HCT116 (cell line): Measurements from ENCODE around the gene POMT2. TPM values are rescaled to one million over a fixed set of nuclear protein-coding genes. Genes with fewer than 3 reads are reported as not detected.
"Not testable (repeated sequence)": the region's sequence is repeated elsewhere in the genome, so short reads cannot be mapped to it uniquely, and the experiment has no call there.

Experiments
- ATAC-seq: fragments of 200-7000 bp; cut with Tn5 transposase; 2 replicates; pipeline ENCODE4 v1.9.1; 2020; ENCODE audit warnings: mild to moderate bottlenecking, moderate library complexity
- BruUV-seq: library from RNA; stranded (reverse); fragments of 400-500 nt; replicated peaks from 2 replicates; lab custom pipeline; 2021; lab: Mats Ljungman, UMichigan
- CTCF ChIA-PET: fragments of 300-600 bp; sonication (Branson Sonifier 250); formaldehyde crosslinking; loops from one replicate; lab custom pipeline; 2021; ENCODE audit warnings: antibody characterized with exemption; lab: Charles Lee
- POLR2A ChIA-PET: fragments of 300-600, 350-600 bp; sonication (Branson Sonifier 250); formaldehyde crosslinking; loops from one replicate; lab custom pipeline; 2021; ENCODE audit warnings: antibody characterized with exemption; lab: Charles Lee
- RAD21 ChIA-PET, 2 experiments: fragments of 300-600 bp; sonication (Branson Sonifier 250); formaldehyde crosslinking; loops; one replicate each; lab custom pipeline; 2023; ENCODE audit warnings: low total read pairs in 2 of 2; ENCODE audit not compliant: uncharacterized antibody in 2 of 2, unreplicated experiment in 2 of 2, low non-redundant PET in 1 of 2; lab: Charles Lee
- DNase-seq: peaks from one replicate; pipeline ENCODE4 v3.0.0-alpha.2; 2010; ENCODE audit warnings: low read depth, low spot score
- H2AFZ ChIP-seq: fragments of 200-600 bp; shearing (Covaris generic), sonication (generic); 2 replicates; pipeline ENCODE4 v1.6.1; 2017; ENCODE audit warnings: low read depth, mixed run types, mixed read lengths, antibody characterized with exemption, low read length; ENCODE audit not compliant: poor library complexity, severe bottlenecking
- H3K27ac ChIP-seq: 2 replicates; pipeline ENCODE4 v1.5.1; 2012; ENCODE audit warnings: low read depth, low read length
- H3K27me3 ChIP-seq: fragments of 200-600 bp; sonication (generic); 2 replicates; pipeline ENCODE4 v1.6.1; 2016; ENCODE audit warnings: mixed run types, low read length, mixed read lengths; ENCODE audit not compliant: insufficient read depth
- H3K36me3 ChIP-seq, 2 experiments: fragments of 200-500 bp in 1 of 2; fragments of 200-600 bp in 1 of 2; sonication (Bioruptor generic) in 1 of 2; sonication (generic) in 1 of 2; 2 replicates each; pipeline versions ENCODE4 v1.5.1 to v1.6.1; 2014 to 2016; ENCODE audit warnings: low read length in 2 of 2, inconsistent platforms in 1 of 2, mixed read lengths in 1 of 2, mixed run types in 1 of 2; ENCODE audit not compliant: insufficient read depth in 2 of 2, control insufficient read depth in 1 of 2
- H3K4me1 ChIP-seq, 2 experiments: fragments of 200-600 bp in 1 of 2; sonication (generic) in 1 of 2; 2 replicates each; pipeline versions ENCODE4 v1.5.1 to v1.6.1; 2012 to 2017; ENCODE audit warnings: low read length in 2 of 2, inconsistent platforms in 1 of 2, mild to moderate bottlenecking in 1 of 2, mixed read lengths in 1 of 2, mixed run types in 1 of 2, moderate library complexity in 1 of 2; ENCODE audit not compliant: insufficient read depth in 2 of 2, control insufficient read depth in 1 of 2
- H3K4me2 ChIP-seq: fragments of 200-600 bp; sonication (generic); 2 replicates; pipeline ENCODE4 v1.6.1; 2017; ENCODE audit warnings: mixed run types, low read length, mixed read lengths
- H3K4me3 ChIP-seq, 2 experiments: fragments of 200-600 bp in 1 of 2; sonication (generic) in 1 of 2; replicated peaks in 1 of 2; 2 replicates each; pipeline ENCODE4 v1.5.1; 2011 to 2016; ENCODE audit warnings: low read length in 2 of 2, control low read depth in 1 of 2, low read depth in 1 of 2, mild to moderate bottlenecking in 1 of 2, mixed read lengths in 1 of 2, mixed run types in 1 of 2
- H3K79me2 ChIP-seq: fragments of 200-600 bp; sonication (generic); 2 replicates; pipeline ENCODE4 v1.6.1; 2017; ENCODE audit warnings: mild to moderate bottlenecking, mixed run types, low read length, moderate library complexity, mixed read lengths; ENCODE audit not compliant: insufficient read depth
- H3K9ac ChIP-seq: fragments of 200-600 bp; sonication (generic); 2 replicates; pipeline ENCODE4 v1.6.1; 2016; ENCODE audit warnings: low read length, mixed read lengths
- H3K9me2 ChIP-seq: fragments of 200-600 bp; sonication (generic), shearing (Covaris generic); 2 replicates; pipeline ENCODE4 v1.6.1; 2017; ENCODE audit warnings: mixed run types, mild to moderate bottlenecking, moderate library complexity; ENCODE audit not compliant: insufficient read depth
- H3K9me3 ChIP-seq, 2 experiments: fragments of 200-500 bp in 1 of 2; fragments of 200-600 bp in 1 of 2; sonication (Bioruptor generic) in 1 of 2; sonication (generic) in 1 of 2; 2 replicates each; pipeline ENCODE4 v1.6.1; 2014 to 2017; ENCODE audit warnings: low read length in 2 of 2, mixed read lengths in 2 of 2, inconsistent platforms in 1 of 2, low read depth in 1 of 2, mild to moderate bottlenecking in 1 of 2, mixed run types in 1 of 2, moderate library complexity in 1 of 2; ENCODE audit not compliant: control insufficient read depth in 1 of 2, insufficient read depth in 1 of 2
- H4K20me1 ChIP-seq: fragments of 200-600 bp; sonication (generic), shearing (Covaris generic); 2 replicates; pipeline ENCODE4 v1.6.1; 2017; ENCODE audit warnings: mixed run types, mild to moderate bottlenecking, moderate library complexity; ENCODE audit not compliant: insufficient read depth
- CBX3 ChIP-seq: IDR thresholded peaks from 2 replicates; pipeline ENCODE4 v1.6.1; 2012; ENCODE audit warnings: low read depth
- CEBPB ChIP-seq: IDR thresholded peaks from 2 replicates; pipeline ENCODE4 v1.6.1; 2012; ENCODE audit warnings: low read depth
- EGR1 ChIP-seq: IDR thresholded peaks from 2 replicates; pipeline ENCODE4 v1.6.1; 2012; ENCODE audit warnings: low read depth
- ELF1 ChIP-seq: IDR thresholded peaks from 2 replicates; pipeline ENCODE4 v1.6.1; 2012; ENCODE audit warnings: low read depth, borderline replicate concordance
- EZH2 ChIP-seq: fragments of 200-600 bp; sonication (generic); IDR thresholded peaks from 2 replicates; pipeline ENCODE4 v1.6.1; 2017; ENCODE audit warnings: antibody characterized with exemption, mixed run types
- EZH2phosphoT487 ChIP-seq: fragments of 200-600 bp; IDR thresholded peaks from 2 replicates; pipeline ENCODE4 v1.6.1; 2018; ENCODE audit warnings: antibody characterized with exemption, borderline replicate concordance
- FOSL1 ChIP-seq: IDR thresholded peaks from 2 replicates; pipeline ENCODE4 v1.6.1; 2012; ENCODE audit warnings: low read depth
- POLR2A ChIP-seq: IDR thresholded peaks from 2 replicates; pipeline ENCODE4 v1.7.0; 2011; ENCODE audit warnings: borderline replicate concordance; ENCODE audit not compliant: insufficient read depth, insufficient read length; ENCODE audit errors: extremely low read depth
- RAD21 ChIP-seq: IDR thresholded peaks from 2 replicates; pipeline ENCODE4 v1.6.1; 2012; ENCODE audit warnings: low read depth, mild to moderate bottlenecking
- SP1 ChIP-seq: IDR thresholded peaks from 2 replicates; pipeline ENCODE4 v1.6.1; 2012; ENCODE audit warnings: low read depth
- SRF ChIP-seq: IDR thresholded peaks from 2 replicates; pipeline ENCODE4 v1.6.1; 2012; ENCODE audit warnings: low read depth
- TCF7L2 ChIP-seq: IDR thresholded peaks from 2 replicates; pipeline ENCODE4 v1.7.0; 2011; ENCODE audit warnings: borderline replicate concordance, inconsistent platforms; ENCODE audit not compliant: insufficient read depth, insufficient read length; ENCODE audit errors: extremely low read depth
- YY1 ChIP-seq: IDR thresholded peaks from 2 replicates; pipeline ENCODE4 v1.6.1; 2011; ENCODE audit warnings: low read length, low read depth, moderate library complexity, mild to moderate bottlenecking; ENCODE audit not compliant: insufficient replicate concordance; ENCODE audit errors: extremely low read depth
- ZFX ChIP-seq: fragments of 450-650 bp; IDR thresholded peaks from 2 replicates; pipeline ENCODE4 v1.6.1; 2017
- ZNF274 ChIP-seq: fragments of 200-500 bp; sonication (Bioruptor generic); IDR thresholded peaks from 2 replicates; pipeline ENCODE4 v1.6.1; 2014; ENCODE audit warnings: mild to moderate bottlenecking, low read depth, low read length, inconsistent platforms
- intact Hi-C: fragments of 100-400 bp; cut with micrococcal nuclease; formaldehyde crosslinking; loops from 2 replicates; pipeline ENCODE4 v1.10.0; 2022
- total RNA-seq: library from RNA; stranded (reverse); gene quantifications from one replicate; pipeline ENCODE4 v1.2.1, GENCODE V29; 2021; ENCODE audit not compliant: unreplicated experiment
- TF ChIP-seq, protein P1 (sequence below): IDR thresholded peaks from 2 replicates; pipeline ENCODE4 v1.6.1; 2012
- TF ChIP-seq, protein P2 (sequence below): IDR thresholded peaks from 2 replicates; pipeline ENCODE4 v1.6.1; 2012; ENCODE audit warnings: low read depth

Gene POMT2
- total RNA-seq, 1 experiment from 2014 or later, result 30.2 TPM

DNA sequence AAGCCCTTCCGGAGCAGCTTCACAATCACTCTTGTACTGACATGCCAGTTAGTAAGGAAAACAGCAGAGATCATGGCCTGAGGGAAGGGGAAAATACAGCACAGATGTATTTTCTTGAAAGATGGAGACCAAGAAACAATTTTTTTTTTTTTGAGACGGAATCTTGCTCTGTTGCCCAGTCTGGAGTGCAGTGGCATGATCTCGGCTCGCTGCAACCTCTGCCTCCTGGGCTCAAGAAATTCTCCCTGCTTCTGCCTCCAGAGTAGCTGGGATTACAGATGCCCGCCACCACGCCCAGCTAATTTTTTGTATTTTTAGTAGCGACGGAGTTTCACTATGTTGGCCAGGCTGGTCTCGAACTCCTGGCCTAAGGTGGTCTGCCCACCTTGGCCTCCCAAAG is 16.6 kb upstream of the POMT2 start:
- H3K9ac ChIP-seq, H3K4me2 ChIP-seq, H3K9me3 ChIP-seq, H3K4me1 ChIP-seq, H3K27me3 ChIP-seq, POLR2A ChIA-PET, H3K27ac ChIP-seq, H3K9me2 ChIP-seq, H3K4me3 ChIP-seq, DNase-seq, ATAC-seq, RAD21 ChIA-PET, H3K79me2 ChIP-seq, H2AFZ ChIP-seq, CTCF ChIA-PET, H4K20me1 ChIP-seq, intact Hi-C loops, BruUV-seq: not testable (repeated sequence)
- H3K36me3 ChIP-seq, result peaks cover 0 to 10% of the 10 kb centered on the region in 2 experiments; a peak in 1 of 4 replicates

DNA sequence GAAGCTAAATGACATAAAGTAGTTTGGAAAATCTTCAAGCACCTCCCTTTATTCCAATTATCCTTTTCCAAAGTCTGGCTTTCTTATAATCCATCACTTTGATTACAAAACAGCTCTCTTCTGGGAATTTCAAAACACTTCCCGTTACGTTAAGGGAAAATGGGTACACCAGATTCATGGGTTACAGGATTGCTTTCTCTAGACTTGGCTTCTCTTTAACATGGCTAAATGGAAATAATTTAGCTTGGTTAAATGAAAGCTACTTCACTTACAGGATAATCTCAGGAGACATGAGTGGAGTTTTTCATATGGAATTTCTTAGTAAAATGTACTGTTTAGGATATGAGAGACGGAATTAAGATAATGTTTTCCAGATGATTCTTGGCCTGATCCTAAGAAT is 14.9 kb upstream of the POMT2 start:
- H3K4me3 ChIP-seq, result no peak overlapping the region
- H2AFZ ChIP-seq, result no peak overlapping the region
- ATAC-seq, result no peak
- H3K36me3 ChIP-seq, result peaks cover 0 to 9% of the 10 kb centered on the region in 2 experiments; a peak in 1 of 4 replicates
- H3K9ac ChIP-seq, result no peak overlapping the region
- POLR2A ChIA-PET, result interaction anchor here (1.8 kb wide), 1 partner anchor 15 kb away, joined by 6 read pairs; the partner anchor contains the start of genes GSTZ1 and POMT2
- CTCF ChIA-PET, result no interaction called here
- H3K79me2 ChIP-seq, result no peaks in the 10 kb centered on the region
- no peaks in the 10 kb centered on the region for H3K9me2 ChIP-seq
- intact Hi-C loops, result no loop called here
- no peaks in the 10 kb centered on the region for H4K20me1 ChIP-seq
- no peak for DNase-seq
- RAD21 ChIA-PET, result no interaction called here
- no peaks in the 10 kb centered on the region for H3K9me3 ChIP-seq
- H3K4me1 ChIP-seq, result no peaks in the 10 kb centered on the region
- H3K4me2 ChIP-seq, result no peak overlapping the region
- no TSS peak for BruUV-seq
- no peaks in the 10 kb centered on the region for H3K27me3 ChIP-seq
- no peak overlapping the region for H3K27ac ChIP-seq
- TF ChIP-seq EGR1, result no peak
- TF ChIP-seq EZH2phosphoT487, result no peak
- TF ChIP-seq, protein P1, sequence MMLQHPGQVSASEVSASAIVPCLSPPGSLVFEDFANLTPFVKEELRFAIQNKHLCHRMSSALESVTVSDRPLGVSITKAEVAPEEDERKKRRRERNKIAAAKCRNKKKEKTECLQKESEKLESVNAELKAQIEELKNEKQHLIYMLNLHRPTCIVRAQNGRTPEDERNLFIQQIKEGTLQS, result no peak
- no peak for TF ChIP-seq EZH2
- no peak for TF ChIP-seq ZNF274
- TF ChIP-seq, protein P2, sequence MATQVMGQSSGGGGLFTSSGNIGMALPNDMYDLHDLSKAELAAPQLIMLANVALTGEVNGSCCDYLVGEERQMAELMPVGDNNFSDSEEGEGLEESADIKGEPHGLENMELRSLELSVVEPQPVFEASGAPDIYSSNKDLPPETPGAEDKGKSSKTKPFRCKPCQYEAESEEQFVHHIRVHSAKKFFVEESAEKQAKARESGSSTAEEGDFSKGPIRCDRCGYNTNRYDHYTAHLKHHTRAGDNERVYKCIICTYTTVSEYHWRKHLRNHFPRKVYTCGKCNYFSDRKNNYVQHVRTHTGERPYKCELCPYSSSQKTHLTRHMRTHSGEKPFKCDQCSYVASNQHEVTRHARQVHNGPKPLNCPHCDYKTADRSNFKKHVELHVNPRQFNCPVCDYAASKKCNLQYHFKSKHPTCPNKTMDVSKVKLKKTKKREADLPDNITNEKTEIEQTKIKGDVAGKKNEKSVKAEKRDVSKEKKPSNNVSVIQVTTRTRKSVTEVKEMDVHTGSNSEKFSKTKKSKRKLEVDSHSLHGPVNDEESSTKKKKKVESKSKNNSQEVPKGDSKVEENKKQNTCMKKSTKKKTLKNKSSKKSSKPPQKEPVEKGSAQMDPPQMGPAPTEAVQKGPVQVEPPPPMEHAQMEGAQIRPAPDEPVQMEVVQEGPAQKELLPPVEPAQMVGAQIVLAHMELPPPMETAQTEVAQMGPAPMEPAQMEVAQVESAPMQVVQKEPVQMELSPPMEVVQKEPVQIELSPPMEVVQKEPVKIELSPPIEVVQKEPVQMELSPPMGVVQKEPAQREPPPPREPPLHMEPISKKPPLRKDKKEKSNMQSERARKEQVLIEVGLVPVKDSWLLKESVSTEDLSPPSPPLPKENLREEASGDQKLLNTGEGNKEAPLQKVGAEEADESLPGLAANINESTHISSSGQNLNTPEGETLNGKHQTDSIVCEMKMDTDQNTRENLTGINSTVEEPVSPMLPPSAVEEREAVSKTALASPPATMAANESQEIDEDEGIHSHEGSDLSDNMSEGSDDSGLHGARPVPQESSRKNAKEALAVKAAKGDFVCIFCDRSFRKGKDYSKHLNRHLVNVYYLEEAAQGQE, result no peak
- TF ChIP-seq FOSL1, result no peak
- TF ChIP-seq ZFX, result no peak
- no peak for TF ChIP-seq RAD21
- no peak for TF ChIP-seq ELF1
- TF ChIP-seq SP1, result no peak
- no peak for TF ChIP-seq CBX3
- TF ChIP-seq SRF, result no peak
- no peak for TF ChIP-seq TCF7L2
- TF ChIP-seq YY1, result no peak
- TF ChIP-seq POLR2A, result no peak
- no peak for TF ChIP-seq CEBPB
